HepG2 (cell line): ENCODE data around the gene ADAM15. TPM values are rescaled to one million over a fixed set of nuclear protein-coding genes. Genes with fewer than 3 reads are reported as not detected.

Source experiments
- AGO2 ChIP-seq: fragments of 200-400 bp; formaldehyde crosslinking; optimal IDR thresholded peaks from 2 replicates; pipeline ENCODE3; 2017; ENCODE audit warnings: mild to moderate bottlenecking, low read depth, low read length, moderate library complexity
- ATF7 ChIP-seq, 2 experiments: fragments of 450-650 bp in 1 of 2; sonication (generic) in 1 of 2; formaldehyde crosslinking in 1 of 2; IDR thresholded peaks; 2 replicates each; pipeline versions ENCODE4 v1.4.0 to v1.6.1; 2016 to 2020; ENCODE audit warnings: antibody characterized with exemption in 1 of 2, mild to moderate bottlenecking in 1 of 2, missing genetic modification reagents in 1 of 2
- HOXD1 ChIP-seq: sonication (generic); formaldehyde crosslinking; IDR thresholded peaks from 2 replicates; pipeline ENCODE4 v1.5.0; 2020; ENCODE audit warnings: missing genetic modification reagents
- KAT7 ChIP-seq: IDR thresholded peaks from 2 replicates; pipeline ENCODE4 v1.6.1; 2018; ENCODE audit warnings: borderline replicate concordance, missing compliant biosample characterization
- KMT2B ChIP-seq: IDR thresholded peaks from 2 replicates; pipeline ENCODE4 v1.6.1; 2016; ENCODE audit warnings: missing genetic modification reagents, missing compliant biosample characterization
- MAFK ChIP-seq, 2 experiments: IDR thresholded peaks in 1 of 2; conservative IDR thresholded peaks in 1 of 2; 2 replicates each; pipeline ENCODE4 v1.6.1; 2011; ENCODE audit warnings: improper control_type of control experiment in 2 of 2, low read length in 2 of 2
- SMARCE1 ChIP-seq: fragments of 450-650 bp; IDR thresholded peaks from 2 replicates; pipeline ENCODE4 v1.6.1; 2017; ENCODE audit warnings: borderline replicate concordance
- SNAPC2 ChIP-seq: sonication (generic); formaldehyde crosslinking; IDR thresholded peaks from 2 replicates; pipeline ENCODE4 v1.8.1; 2022; ENCODE audit warnings: mild to moderate bottlenecking, missing genetic modification reagents
- SOX6 ChIP-seq, 2 experiments: fragments of 450-650 bp in 1 of 2; sonication (generic) in 1 of 2; formaldehyde crosslinking in 1 of 2; IDR thresholded peaks; 2 replicates each; pipeline versions ENCODE4 v1.4.0 to v1.6.1; 2017 to 2020; ENCODE audit warnings: antibody characterized with exemption in 1 of 2, mild to moderate bottlenecking in 1 of 2, missing genetic modification reagents in 1 of 2
- SP5 ChIP-seq: IDR thresholded peaks from 2 replicates; pipeline ENCODE4 v1.6.1; 2016; ENCODE audit warnings: low read depth, borderline replicate concordance
- ZKSCAN8 ChIP-seq: IDR thresholded peaks from 2 replicates; pipeline ENCODE4 v1.6.1; 2016; ENCODE audit warnings: borderline replicate concordance, missing genetic modification reagents, missing compliant biosample characterization
- ZNF143 ChIP-seq: sonication (generic); formaldehyde crosslinking; IDR thresholded peaks from 2 replicates; pipeline ENCODE4 v1.4.0; 2020; ENCODE audit warnings: missing genetic modification reagents
- ZNF17 ChIP-seq: sonication (generic); formaldehyde crosslinking; IDR thresholded peaks from 2 replicates; pipeline ENCODE4 v1.5.0; 2020; ENCODE audit warnings: mild to moderate bottlenecking, missing genetic modification reagents
- ZNF883 ChIP-seq: sonication (generic); formaldehyde crosslinking; IDR thresholded peaks from 2 replicates; pipeline ENCODE4 v1.5.1; 2020; ENCODE audit warnings: mild to moderate bottlenecking, missing genetic modification reagents; ENCODE audit errors: not compliant biosample characterization
- polyA plus RNA-seq, 8 experiments: library from polyadenylated mRNA; depleted of rRNA in 3 of 8; stranded (reverse) in 7 of 8; unstranded in 1 of 8; fragments of >200 nt; fragmentation: Illumina TruSeq in 4 of 8; extraction: Trizol in 4 of 8; gene quantifications; 2 replicates each; pipeline versions ENCODE4 v1.2.1 to v1.2.3, GENCODE V29; 2011 to 2016; ENCODE audit warnings: low read depth in 4 of 8, missing spikeins in 1 of 8, mixed read lengths in 1 of 8; ENCODE audit not compliant: insufficient read depth in 1 of 8
- total RNA-seq, 5 experiments: library from RNA; depleted of rRNA; stranded (reverse); fragments of >200 nt; fragmentation: Illumina TruSeq; extraction: Trizol; gene quantifications; 2 replicates each; pipeline ENCODE4 v1.2.3, GENCODE V29; 2016; ENCODE audit warnings: low read depth in 1 of 5
- TF ChIP-seq, protein P1 (sequence below): sonication (generic); formaldehyde crosslinking; IDR thresholded peaks from 2 replicates; pipeline ENCODE4 v1.5.1; 2020; ENCODE audit warnings: missing genetic modification reagents, mild to moderate bottlenecking, borderline replicate concordance
- TF ChIP-seq, protein P2 (sequence below): sonication (generic); formaldehyde crosslinking; IDR thresholded peaks from 2 replicates; pipeline ENCODE4 v1.4.0; 2020; ENCODE audit warnings: mild to moderate bottlenecking, missing genetic modification reagents
- TF ChIP-seq, protein P3 (sequence below): sonication (generic); formaldehyde crosslinking; conservative IDR thresholded peaks from 2 replicates; pipeline ENCODE4 v1.8.1; 2023; ENCODE audit warnings: missing genetic modification reagents
- TF ChIP-seq, protein P4 (sequence below): sonication (generic); formaldehyde crosslinking; conservative IDR thresholded peaks from 2 replicates; pipeline ENCODE4 v1.8.0; 2022; ENCODE audit warnings: missing genetic modification reagents
- TF ChIP-seq, protein P5 (sequence below): sonication (generic); formaldehyde crosslinking; IDR thresholded peaks from 2 replicates; pipeline ENCODE4 v1.8.1; 2023; ENCODE audit warnings: mild to moderate bottlenecking, moderate library complexity, missing genetic modification reagents
- TF ChIP-seq, protein P6 (sequence below): sonication (generic); formaldehyde crosslinking; IDR thresholded peaks from 2 replicates; pipeline ENCODE4 v1.5.0; 2020; ENCODE audit warnings: mild to moderate bottlenecking, missing genetic modification reagents, moderate library complexity

ADAM15 gene
- total and polyA plus RNA-seq, 2 of the 13 experiments (the other 11 are each of a cell fraction or from before 2014, with no cell fraction given) = 17.9 to 25.6 TPM

DNA sequence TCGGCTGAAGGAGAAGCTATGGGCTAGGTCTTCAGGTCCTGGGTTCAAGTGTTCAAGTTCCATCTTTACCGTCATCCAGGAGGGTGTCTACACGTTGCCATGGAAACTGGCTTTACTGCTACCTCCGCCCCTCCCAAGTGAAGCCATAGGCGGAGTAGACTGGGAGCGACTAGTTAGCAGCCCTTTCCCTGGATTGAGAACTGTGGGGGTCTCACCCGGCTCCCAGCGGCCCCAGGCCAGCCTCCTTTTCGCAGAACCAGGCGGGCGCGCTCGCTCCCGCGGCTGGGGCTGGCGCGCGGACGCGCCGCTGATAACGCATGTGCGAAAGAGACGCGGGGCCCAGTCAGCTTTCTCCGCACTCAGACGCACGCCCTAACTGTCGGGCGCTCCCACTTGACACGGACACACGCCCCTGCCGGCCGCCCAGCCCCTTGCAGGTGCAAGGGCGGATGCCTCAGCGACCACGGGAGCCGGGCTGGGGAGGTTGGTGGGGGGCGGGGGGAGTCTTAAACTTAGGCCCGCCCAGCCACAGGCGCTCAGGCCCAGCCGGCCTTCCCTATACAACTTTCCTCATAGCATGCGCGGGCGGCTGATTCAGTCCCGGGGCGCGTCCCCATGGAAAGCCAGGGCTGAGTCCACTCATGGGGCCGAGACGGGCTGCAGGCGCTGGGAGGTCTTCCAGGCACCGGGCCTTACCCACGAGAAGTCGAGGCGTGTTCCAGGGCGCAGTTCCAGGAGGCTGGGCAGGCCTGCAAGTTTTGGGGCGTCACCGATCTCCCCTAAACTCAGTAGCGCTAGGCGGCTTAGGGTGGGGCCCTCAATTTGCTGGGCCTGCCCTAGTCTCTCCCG, 19.8 kb downstream of the ADAM15 start (continued):
- TF ChIP-seq, protein P1, sequence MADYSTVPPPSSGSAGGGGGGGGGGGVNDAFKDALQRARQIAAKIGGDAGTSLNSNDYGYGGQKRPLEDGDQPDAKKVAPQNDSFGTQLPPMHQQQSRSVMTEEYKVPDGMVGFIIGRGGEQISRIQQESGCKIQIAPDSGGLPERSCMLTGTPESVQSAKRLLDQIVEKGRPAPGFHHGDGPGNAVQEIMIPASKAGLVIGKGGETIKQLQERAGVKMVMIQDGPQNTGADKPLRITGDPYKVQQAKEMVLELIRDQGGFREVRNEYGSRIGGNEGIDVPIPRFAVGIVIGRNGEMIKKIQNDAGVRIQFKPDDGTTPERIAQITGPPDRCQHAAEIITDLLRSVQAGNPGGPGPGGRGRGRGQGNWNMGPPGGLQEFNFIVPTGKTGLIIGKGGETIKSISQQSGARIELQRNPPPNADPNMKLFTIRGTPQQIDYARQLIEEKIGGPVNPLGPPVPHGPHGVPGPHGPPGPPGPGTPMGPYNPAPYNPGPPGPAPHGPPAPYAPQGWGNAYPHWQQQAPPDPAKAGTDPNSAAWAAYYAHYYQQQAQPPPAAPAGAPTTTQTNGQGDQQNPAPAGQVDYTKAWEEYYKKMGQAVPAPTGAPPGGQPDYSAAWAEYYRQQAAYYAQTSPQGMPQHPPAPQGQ (CRISPR knock-in tag) = no peak
- TF ChIP-seq SP5 (CRISPR knock-in tag) (no peak), ATF7 (IDR thresholded peaks at IDR 0.05) (no peak), ATF7 (CRISPR knock-in tag; IDR thresholded peaks at IDR 0.05) (no peak), KAT7 (CRISPR knock-in tag) (no peak), SMARCE1 (no peak), SOX6 (IDR thresholded peaks at IDR 0.05) (no peak), SOX6 (CRISPR knock-in tag; IDR thresholded peaks at IDR 0.05) (peak; percentile 49), ZNF143 (no peak), KMT2B (CRISPR knock-in tag) (no peak), SNAPC2 (CRISPR knock-in tag) (no peak), AGO2 (peak; percentile 77), HOXD1 (no peak), ZKSCAN8 (CRISPR knock-in tag) (no peak), ZNF17 (CRISPR knock-in tag) (no peak), ZNF883 (no peak), MAFK (conservative IDR thresholded peaks at IDR 0.05 in 1 of 2, IDR thresholded peaks at IDR 0.05 in 1 of 2; ENCODE audit: low read length in 2 of 2) (no peak)
- TF ChIP-seq, protein P2, sequence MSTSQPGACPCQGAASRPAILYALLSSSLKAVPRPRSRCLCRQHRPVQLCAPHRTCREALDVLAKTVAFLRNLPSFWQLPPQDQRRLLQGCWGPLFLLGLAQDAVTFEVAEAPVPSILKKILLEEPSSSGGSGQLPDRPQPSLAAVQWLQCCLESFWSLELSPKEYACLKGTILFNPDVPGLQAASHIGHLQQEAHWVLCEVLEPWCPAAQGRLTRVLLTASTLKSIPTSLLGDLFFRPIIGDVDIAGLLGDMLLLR (CRISPR knock-in tag) = no peak
- TF ChIP-seq, protein P3, sequence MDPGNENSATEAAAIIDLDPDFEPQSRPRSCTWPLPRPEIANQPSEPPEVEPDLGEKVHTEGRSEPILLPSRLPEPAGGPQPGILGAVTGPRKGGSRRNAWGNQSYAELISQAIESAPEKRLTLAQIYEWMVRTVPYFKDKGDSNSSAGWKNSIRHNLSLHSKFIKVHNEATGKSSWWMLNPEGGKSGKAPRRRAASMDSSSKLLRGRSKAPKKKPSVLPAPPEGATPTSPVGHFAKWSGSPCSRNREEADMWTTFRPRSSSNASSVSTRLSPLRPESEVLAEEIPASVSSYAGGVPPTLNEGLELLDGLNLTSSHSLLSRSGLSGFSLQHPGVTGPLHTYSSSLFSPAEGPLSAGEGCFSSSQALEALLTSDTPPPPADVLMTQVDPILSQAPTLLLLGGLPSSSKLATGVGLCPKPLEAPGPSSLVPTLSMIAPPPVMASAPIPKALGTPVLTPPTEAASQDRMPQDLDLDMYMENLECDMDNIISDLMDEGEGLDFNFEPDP (CRISPR knock-in tag) = no peak
- TF ChIP-seq, protein P4, sequence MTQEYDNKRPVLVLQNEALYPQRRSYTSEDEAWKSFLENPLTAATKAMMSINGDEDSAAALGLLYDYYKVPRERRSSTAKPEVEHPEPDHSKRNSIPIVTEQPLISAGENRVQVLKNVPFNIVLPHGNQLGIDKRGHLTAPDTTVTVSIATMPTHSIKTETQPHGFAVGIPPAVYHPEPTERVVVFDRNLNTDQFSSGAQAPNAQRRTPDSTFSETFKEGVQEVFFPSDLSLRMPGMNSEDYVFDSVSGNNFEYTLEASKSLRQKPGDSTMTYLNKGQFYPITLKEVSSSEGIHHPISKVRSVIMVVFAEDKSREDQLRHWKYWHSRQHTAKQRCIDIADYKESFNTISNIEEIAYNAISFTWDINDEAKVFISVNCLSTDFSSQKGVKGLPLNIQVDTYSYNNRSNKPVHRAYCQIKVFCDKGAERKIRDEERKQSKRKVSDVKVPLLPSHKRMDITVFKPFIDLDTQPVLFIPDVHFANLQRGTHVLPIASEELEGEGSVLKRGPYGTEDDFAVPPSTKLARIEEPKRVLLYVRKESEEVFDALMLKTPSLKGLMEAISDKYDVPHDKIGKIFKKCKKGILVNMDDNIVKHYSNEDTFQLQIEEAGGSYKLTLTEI (CRISPR knock-in tag) = no peak
- TF ChIP-seq, protein P5, sequence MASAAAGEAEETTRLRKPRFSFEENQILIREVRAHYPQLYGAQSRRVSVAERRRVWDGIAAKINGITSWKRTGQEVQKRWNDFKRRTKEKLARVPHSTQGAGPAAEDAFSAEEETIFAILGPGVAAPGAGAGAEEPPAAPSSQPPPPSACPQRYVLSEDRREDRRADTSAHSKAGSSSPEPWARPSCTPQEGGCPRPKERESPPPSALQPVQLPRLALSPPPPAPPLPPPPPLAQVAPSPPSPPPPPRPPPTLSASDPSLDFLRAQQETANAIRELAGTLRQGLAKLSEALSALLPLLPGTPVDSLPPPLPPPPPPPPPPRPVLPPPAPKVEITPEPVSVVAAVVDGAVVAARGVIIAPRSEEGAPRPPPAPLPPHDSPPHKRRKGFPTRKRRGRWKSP (CRISPR knock-in tag) = no peak
- TF ChIP-seq, protein P6, sequence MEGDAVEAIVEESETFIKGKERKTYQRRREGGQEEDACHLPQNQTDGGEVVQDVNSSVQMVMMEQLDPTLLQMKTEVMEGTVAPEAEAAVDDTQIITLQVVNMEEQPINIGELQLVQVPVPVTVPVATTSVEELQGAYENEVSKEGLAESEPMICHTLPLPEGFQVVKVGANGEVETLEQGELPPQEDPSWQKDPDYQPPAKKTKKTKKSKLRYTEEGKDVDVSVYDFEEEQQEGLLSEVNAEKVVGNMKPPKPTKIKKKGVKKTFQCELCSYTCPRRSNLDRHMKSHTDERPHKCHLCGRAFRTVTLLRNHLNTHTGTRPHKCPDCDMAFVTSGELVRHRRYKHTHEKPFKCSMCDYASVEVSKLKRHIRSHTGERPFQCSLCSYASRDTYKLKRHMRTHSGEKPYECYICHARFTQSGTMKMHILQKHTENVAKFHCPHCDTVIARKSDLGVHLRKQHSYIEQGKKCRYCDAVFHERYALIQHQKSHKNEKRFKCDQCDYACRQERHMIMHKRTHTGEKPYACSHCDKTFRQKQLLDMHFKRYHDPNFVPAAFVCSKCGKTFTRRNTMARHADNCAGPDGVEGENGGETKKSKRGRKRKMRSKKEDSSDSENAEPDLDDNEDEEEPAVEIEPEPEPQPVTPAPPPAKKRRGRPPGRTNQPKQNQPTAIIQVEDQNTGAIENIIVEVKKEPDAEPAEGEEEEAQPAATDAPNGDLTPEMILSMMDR (CRISPR knock-in tag) = peak; percentile 71
